Measurements from ENCODE around the gene ZCWPW2.

DNA sequence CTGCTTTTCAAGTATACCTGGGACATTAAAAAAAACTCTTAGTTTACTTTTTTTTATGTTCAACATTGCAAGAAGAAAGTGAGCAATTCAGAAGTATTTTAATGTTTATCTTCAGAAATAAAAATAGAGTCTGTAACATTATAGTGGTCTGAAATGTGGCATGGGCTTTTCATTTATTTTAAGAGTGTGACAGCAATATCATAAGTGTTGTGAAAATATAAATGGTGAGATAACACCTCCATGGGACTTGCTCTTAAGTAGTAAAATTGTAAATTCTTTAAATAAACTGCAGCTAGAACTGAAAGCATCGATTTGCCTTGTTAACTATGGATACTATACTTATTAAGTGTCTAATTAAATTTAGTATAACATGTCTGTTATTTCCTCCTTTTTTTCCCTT is 48.8 kb upstream of the ZCWPW2 start:
- TF ChIP-seq, protein P1, sequence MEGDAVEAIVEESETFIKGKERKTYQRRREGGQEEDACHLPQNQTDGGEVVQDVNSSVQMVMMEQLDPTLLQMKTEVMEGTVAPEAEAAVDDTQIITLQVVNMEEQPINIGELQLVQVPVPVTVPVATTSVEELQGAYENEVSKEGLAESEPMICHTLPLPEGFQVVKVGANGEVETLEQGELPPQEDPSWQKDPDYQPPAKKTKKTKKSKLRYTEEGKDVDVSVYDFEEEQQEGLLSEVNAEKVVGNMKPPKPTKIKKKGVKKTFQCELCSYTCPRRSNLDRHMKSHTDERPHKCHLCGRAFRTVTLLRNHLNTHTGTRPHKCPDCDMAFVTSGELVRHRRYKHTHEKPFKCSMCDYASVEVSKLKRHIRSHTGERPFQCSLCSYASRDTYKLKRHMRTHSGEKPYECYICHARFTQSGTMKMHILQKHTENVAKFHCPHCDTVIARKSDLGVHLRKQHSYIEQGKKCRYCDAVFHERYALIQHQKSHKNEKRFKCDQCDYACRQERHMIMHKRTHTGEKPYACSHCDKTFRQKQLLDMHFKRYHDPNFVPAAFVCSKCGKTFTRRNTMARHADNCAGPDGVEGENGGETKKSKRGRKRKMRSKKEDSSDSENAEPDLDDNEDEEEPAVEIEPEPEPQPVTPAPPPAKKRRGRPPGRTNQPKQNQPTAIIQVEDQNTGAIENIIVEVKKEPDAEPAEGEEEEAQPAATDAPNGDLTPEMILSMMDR (IDR thresholded peaks at IDR 0.05) = no peak
- TF ChIP-seq ZFX (IDR thresholded peaks at IDR 0.05; ENCODE audit: borderline replicate concordance) = no peak
